ENCODE data around the gene MME.

DNA sequence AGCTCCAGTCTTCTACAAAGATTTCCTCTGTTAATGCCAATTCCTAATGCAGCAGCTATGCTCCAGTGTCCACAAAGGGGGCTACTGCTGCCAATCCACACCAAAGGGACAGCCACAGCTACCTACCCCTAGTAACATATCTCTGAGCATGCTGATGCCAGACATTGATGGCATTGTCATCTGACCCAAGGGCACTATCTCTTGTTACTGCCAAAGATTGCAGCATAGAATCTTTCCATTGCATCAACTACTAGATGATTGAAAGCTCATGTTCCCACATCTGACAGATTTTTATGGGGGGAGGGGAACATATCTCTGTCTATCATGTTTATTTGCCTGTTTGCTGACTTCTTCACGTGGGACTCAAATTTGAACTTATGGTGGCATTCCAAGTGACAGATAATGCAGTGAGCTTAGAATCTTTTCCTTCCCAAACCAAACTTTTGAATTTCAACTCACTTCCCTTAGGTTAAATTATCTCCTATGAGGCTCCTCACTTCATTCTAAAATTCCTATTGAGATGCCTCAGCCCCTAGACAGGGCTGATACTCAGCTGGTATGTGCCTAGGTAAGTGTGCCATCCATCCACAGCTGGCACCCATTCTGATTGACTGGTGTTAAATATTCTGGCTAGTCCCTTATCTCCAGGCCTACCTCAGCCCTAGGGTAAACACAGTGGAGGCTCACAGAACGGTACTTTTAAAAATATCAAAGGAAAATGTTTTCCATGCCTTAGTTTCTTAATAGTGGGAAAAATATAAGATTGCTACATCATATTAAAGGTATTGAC lies 113.0 kb downstream of the MME start:
- TF ChIP-seq, protein P1, sequence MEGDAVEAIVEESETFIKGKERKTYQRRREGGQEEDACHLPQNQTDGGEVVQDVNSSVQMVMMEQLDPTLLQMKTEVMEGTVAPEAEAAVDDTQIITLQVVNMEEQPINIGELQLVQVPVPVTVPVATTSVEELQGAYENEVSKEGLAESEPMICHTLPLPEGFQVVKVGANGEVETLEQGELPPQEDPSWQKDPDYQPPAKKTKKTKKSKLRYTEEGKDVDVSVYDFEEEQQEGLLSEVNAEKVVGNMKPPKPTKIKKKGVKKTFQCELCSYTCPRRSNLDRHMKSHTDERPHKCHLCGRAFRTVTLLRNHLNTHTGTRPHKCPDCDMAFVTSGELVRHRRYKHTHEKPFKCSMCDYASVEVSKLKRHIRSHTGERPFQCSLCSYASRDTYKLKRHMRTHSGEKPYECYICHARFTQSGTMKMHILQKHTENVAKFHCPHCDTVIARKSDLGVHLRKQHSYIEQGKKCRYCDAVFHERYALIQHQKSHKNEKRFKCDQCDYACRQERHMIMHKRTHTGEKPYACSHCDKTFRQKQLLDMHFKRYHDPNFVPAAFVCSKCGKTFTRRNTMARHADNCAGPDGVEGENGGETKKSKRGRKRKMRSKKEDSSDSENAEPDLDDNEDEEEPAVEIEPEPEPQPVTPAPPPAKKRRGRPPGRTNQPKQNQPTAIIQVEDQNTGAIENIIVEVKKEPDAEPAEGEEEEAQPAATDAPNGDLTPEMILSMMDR (IDR thresholded peaks at IDR 0.05): no peak
- TF ChIP-seq, protein P2, sequence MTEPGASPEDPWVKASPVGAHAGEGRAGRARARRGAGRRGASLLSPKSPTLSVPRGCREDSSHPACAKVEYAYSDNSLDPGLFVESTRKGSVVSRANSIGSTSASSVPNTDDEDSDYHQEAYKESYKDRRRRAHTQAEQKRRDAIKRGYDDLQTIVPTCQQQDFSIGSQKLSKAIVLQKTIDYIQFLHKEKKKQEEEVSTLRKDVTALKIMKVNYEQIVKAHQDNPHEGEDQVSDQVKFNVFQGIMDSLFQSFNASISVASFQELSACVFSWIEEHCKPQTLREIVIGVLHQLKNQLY (CRISPR knock-in tag; IDR thresholded peaks at IDR 0.05): no peak
- TF ChIP-seq NFATC4 (CRISPR knock-in tag; IDR thresholded peaks at IDR 0.05) (no peak), TEAD4 (CRISPR knock-in tag; IDR thresholded peaks at IDR 0.05) (no peak), NFYB (CRISPR knock-in tag; conservative IDR thresholded peaks at IDR 0.05; ENCODE audit: low read depth) (no peak)

Data from WTC11 (cell line).